Activated CD4-positive, alpha-beta T cell treated with anti-CD3 and anti-CD28 coated beads for 1 hour (primary cell): ENCODE data around the gene GRAP2.

Source experiments
- DNase-seq: peaks from one replicate; pipeline ENCODE4 v3.0.0-alpha.2; 2020

Gene GRAP2

GRCh38 chr22:40021401-40022000 is 120.6 kb downstream of the GRAP2 start:
- DNase-seq, result no peak

- no peak for DNase-seq
These were observed 121.8 kb downstream of the GRAP2 start for GRCh38 chr22:40022536-40023240.
